Upper lobe of left lung (tissue), 4 donors: ENCODE measurements around the gene ERCC4.

ENCODE experiments used
- EP300 ChIP-seq, 4 donors: sonication (generic); formaldehyde crosslinking; IDR thresholded peaks; one replicate each; pipeline ENCODE4 v1.5.1; 2017; ENCODE audit warnings: antibody characterized with exemption in 4 of 4, control low read depth in 2 of 4
- POLR2A ChIP-seq, 4 donors: fragments of 450-650 bp; IDR thresholded peaks; one replicate each; pipeline ENCODE4 v1.5.1; 2016 to 2017; ENCODE audit warnings: antibody characterized with exemption in 4 of 4, mild to moderate bottlenecking in 2 of 4
- POLR2AphosphoS5 ChIP-seq, 2 donors: sonication (generic); formaldehyde crosslinking; IDR thresholded peaks; one replicate each; pipeline ENCODE4 v1.5.1; 2017; ENCODE audit warnings: antibody characterized with exemption in 2 of 2
- TF ChIP-seq, protein P1 (sequence below), 6 experiments: fragments of 450-650 bp in 4 of 6; fragments of 200-600 bp in 2 of 6; sonication (generic) in 2 of 6; IDR thresholded peaks; one replicate each; pipeline ENCODE4 v1.5.1; 2016 to 2019; ENCODE audit warnings: antibody characterized with exemption in 6 of 6

DNA sequence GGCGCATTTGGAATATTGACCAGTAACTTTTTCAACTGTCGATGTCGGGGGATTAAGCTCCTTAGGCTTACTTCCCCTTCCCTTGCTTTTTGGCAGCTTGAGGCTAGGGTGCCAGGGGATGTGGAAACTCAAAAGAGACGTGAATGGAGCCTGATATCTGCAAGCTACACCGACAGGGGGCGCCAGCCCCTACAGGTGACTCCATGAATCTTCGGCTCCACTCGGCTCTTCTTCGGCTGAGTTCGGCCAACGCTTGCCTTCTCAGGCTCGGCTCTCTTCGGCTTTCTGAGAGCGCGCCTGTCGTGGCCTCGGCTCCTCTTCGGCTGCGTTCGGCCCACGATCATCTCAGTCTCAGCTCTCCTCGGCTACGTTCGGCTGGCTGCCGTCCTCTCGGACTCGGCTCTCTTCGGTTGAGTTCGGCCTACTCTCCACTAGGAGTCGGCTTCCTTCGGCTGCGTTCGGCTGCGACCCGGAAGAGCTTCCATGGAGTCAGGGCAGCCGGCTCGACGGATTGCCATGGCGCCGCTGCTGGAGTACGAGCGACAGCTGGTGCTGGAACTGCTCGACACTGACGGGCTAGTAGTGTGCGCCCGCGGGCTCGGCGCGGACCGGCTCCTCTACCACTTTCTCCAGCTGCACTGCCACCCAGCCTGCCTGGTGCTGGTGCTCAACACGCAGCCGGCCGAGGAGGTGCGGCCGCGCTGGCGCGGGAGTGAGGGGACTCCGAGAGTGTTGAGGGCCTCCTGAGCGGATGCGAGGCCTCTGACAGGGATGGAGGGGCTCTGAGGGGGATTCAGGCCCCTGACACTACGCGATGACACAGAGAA, at the start of gene ERCC4:
- peak in 2 of 4 donors; percentile 55 to 83 for TF ChIP-seq POLR2A (IDR thresholded peaks at IDR 0.05)
- no peak for TF ChIP-seq EP300 (IDR thresholded peaks at IDR 0.05)
- TF ChIP-seq, protein P1, sequence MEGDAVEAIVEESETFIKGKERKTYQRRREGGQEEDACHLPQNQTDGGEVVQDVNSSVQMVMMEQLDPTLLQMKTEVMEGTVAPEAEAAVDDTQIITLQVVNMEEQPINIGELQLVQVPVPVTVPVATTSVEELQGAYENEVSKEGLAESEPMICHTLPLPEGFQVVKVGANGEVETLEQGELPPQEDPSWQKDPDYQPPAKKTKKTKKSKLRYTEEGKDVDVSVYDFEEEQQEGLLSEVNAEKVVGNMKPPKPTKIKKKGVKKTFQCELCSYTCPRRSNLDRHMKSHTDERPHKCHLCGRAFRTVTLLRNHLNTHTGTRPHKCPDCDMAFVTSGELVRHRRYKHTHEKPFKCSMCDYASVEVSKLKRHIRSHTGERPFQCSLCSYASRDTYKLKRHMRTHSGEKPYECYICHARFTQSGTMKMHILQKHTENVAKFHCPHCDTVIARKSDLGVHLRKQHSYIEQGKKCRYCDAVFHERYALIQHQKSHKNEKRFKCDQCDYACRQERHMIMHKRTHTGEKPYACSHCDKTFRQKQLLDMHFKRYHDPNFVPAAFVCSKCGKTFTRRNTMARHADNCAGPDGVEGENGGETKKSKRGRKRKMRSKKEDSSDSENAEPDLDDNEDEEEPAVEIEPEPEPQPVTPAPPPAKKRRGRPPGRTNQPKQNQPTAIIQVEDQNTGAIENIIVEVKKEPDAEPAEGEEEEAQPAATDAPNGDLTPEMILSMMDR (IDR thresholded peaks at IDR 0.05) = peak; percentile 77 to 97 (median 95)
- TF ChIP-seq POLR2AphosphoS5 (IDR thresholded peaks at IDR 0.05) = peak; percentile 69 to 82
